ENCODE measurements around the gene RIN1. TPM values are rescaled to one million over a fixed set of nuclear protein-coding genes. Genes with fewer than 3 reads are reported as not detected.

Gene RIN1
- total and polyA plus RNA-seq, 2 of the 13 experiments (the other 11 are each of a cell fraction or from before 2014, with no cell fraction given): 2.4 to 4.1 TPM

GRCh38 chr11:66282468-66283455, 53.5 kb downstream of the RIN1 start (continued):
- 0 out of 2 replicates have a peak, but pooled peaks have one; percentile 42 for TF ChIP-seq HINFP (CRISPR knock-in tag; IDR thresholded peaks at IDR 0.05; ENCODE audit: low read depth)
- peak; percentile 83; the same call in 1 of the 2 replicates for TF ChIP-seq ZFP36L1 (CRISPR knock-in tag; IDR thresholded peaks at IDR 0.05)
- no peak for TF ChIP-seq DNMT1 (CRISPR knock-in tag; IDR thresholded peaks at IDR 0.05)
- TF ChIP-seq KLF16 (CRISPR knock-in tag; IDR thresholded peaks at IDR 0.05): peak in 1 of 2 experiments; percentile 47; a peak in 1 of 4 replicates
- no peak for TF ChIP-seq ZNF879 (CRISPR knock-in tag; IDR thresholded peaks at IDR 0.05)
- no peak for TF ChIP-seq ATF6 (CRISPR knock-in tag; conservative IDR thresholded peaks at IDR 0.05)
- TF ChIP-seq HMGXB4 (CRISPR knock-in tag; IDR thresholded peaks at IDR 0.05; ENCODE audit: borderline replicate concordance in 1 of 2, low read depth in 1 of 2): peak in 1 of 2 experiments; percentile 41; a peak in 1 of 4 replicates
- TF ChIP-seq IRF2 (CRISPR knock-in tag; IDR thresholded peaks at IDR 0.05): peak; percentile 48; the same call in 1 of the 2 replicates
- peak; percentile 77 for TF ChIP-seq XRCC5 (optimal IDR thresholded peaks at IDR 0.05; ENCODE audit: low read length)
- TF ChIP-seq MEIS2 (CRISPR knock-in tag; IDR thresholded peaks at IDR 0.05): no peak
- no peak for TF ChIP-seq ZNF790 (CRISPR knock-in tag; IDR thresholded peaks at IDR 0.05; ENCODE audit: borderline replicate concordance)
- peak; percentile 99 for TF ChIP-seq IKZF5 (CRISPR knock-in tag; IDR thresholded peaks at IDR 0.05)
- TF ChIP-seq FOXK1 (CRISPR knock-in tag; IDR thresholded peaks at IDR 0.05; ENCODE audit: borderline replicate concordance, low read depth): peak; percentile 27; the same call in 1 of the 2 replicates
- TF ChIP-seq CREBL2 (CRISPR knock-in tag; IDR thresholded peaks at IDR 0.05; ENCODE audit: borderline replicate concordance): no peak
- no peak for TF ChIP-seq ZXDC (CRISPR knock-in tag; IDR thresholded peaks at IDR 0.05)
- TF ChIP-seq LCORL (IDR thresholded peaks at IDR 0.05): no peak
- 0 out of 2 replicates have a peak, but pooled peaks have one; percentile 44 for TF ChIP-seq LCORL (CRISPR knock-in tag; IDR thresholded peaks at IDR 0.05)
- no peak for TF ChIP-seq NFATC3 (CRISPR knock-in tag; IDR thresholded peaks at IDR 0.05)

All from HepG2 (cell line).